GM12891 (cell line): ENCODE data around the gene COG1.

Experiments used
- DNase-seq: peaks from one replicate; pipeline ENCODE4 v3.0.0; 2011; ENCODE audit warnings: low spot score; ENCODE audit not compliant: insufficient read length
- FAIRE-seq: peaks from 2 replicates; lab custom pipeline; 2011; peaks lifted over from hg19 to GRCh38; lab: Jason Lieb, UNC
- PAX5 ChIP-seq: IDR thresholded peaks from 2 replicates; pipeline ENCODE4 v1.6.1; 2011; ENCODE audit warnings: low read length, moderate library complexity, mild to moderate bottlenecking; ENCODE audit not compliant: insufficient read depth, severe bottlenecking
- POLR2A ChIP-seq: IDR thresholded peaks from 2 replicates; pipeline ENCODE4 v1.6.1; 2011; ENCODE audit warnings: low read depth, low read length, control low read depth
- POLR2AphosphoS5 ChIP-seq: IDR thresholded peaks from 2 replicates; pipeline ENCODE4 v1.6.1; 2011; ENCODE audit warnings: low read depth, low read length, control low read depth
- POU2F2 ChIP-seq: IDR thresholded peaks from 2 replicates; pipeline ENCODE4 v1.6.1; 2011; ENCODE audit warnings: low read depth, mild to moderate bottlenecking, control low read depth, low read length, moderate library complexity
- SPI1 ChIP-seq: IDR thresholded peaks from 2 replicates; pipeline ENCODE4 v1.6.1; 2011; ENCODE audit warnings: low read depth, low read length, control low read depth
- TAF1 ChIP-seq: IDR thresholded peaks from 2 replicates; pipeline ENCODE4 v1.6.1; 2011; ENCODE audit warnings: low read depth, low read length, control low read depth

Gene COG1

DNA sequence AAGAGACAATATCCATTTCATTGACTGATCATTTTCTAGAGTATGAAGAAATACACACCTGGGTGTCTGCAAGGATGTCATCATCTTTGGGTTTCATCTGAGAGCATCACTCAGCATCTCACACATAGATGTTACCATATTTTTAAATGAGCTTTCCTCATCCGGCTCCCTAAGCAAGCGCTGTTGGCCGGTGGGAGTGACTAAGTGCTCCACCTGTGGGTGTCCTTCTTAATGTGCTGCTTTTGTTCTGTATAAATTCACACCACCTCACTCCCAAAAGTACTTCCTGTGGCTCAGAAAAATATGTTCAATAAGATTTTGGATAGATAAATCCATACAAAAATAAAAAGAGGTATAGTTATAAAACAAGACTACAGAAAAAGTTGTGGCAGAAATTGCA is 20.6 kb upstream of the COG1 start:
- FAIRE-seq: no peak
- TF ChIP-seq SPI1 (no peak), TAF1 (no peak), PAX5 (no peak), POU2F2 (no peak), POLR2AphosphoS5 (no peak), POLR2A (no peak)

DNA sequence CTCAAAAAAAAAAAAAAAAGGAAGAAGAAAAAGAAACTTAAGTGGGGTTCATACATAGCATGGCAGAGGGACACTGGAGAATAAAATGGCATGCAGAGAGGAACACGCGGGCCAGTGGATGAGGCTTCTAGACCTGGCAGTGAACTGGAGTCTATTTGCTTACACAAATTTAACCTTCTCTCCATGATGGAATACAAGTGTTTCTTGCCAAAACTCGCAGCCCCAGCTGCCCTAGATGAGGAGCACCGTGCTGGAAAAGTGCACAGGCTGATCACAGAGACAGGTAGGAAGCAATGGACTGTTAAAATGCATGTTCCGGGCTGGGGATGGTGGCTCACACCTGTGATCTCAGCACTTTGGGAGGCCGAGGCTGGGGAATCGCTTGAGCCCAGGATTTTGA is 18.7 kb upstream of the COG1 start:
- TF ChIP-seq POLR2A (no peak), TAF1 (no peak), PAX5 (no peak), SPI1 (no peak), POLR2AphosphoS5 (no peak), POU2F2 (no peak)
- DNase-seq (no peak), FAIRE-seq (no peak)

More for the DNA sequence above, 20.6 kb upstream of the COG1 start:
- DNase-seq: no peak

DNA sequence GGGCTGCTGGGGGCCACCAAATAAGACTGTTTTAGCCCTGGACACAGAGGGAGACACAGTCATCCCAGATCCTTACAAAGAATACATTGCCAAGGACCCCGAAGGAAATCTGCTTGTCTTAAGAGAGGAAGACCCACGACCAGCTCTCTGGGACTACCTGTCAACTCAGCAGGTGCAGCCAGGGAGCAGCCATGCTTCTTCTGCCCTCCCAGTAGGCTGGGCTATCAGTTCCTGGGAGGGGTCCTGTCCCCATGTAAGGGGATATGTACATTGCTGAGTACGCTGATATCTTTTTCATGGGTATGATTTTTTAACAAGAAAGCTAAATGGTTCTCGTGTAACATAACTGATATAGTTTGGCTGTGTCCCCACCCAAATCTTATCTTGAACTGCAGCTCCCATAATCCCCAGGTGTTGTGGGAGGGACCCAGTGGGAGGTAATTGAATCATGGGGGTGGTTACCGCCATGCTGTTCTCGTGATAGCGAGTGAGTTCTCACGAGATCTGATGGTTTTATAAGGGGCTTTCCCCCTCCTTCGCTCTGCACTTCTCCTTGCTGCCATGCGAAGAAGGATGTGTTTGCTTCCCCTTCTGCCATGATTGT is 16.8 kb upstream of the COG1 start:
- FAIRE-seq (no peak), DNase-seq (no peak)
- TF ChIP-seq POLR2AphosphoS5: no peak
- TF ChIP-seq POLR2A: no peak
- TF ChIP-seq POU2F2: no peak
- TF ChIP-seq PAX5: no peak
- TF ChIP-seq SPI1: no peak
- TF ChIP-seq TAF1: no peak

DNA sequence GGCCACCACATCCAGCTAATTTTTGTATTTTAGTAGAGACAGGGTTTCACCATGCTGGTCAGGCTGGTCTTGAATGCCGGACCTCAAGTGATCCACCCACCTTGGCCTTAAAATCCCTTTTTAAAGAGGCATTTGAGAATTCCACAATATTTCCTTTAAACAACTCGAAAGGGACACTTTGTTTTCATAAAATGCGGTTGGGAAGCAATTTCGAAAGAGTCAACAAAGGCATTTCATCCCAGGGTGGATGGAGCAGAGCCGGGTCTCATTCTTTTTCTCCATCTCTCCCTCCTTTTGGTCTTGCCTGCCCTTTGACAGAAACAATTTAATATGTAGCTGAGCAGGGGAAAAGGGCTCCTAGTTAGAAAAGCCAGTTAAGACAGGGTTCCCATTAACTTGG is 13.5 kb upstream of the COG1 start:
- no peak for FAIRE-seq
- DNase-seq: no peak

DNA sequence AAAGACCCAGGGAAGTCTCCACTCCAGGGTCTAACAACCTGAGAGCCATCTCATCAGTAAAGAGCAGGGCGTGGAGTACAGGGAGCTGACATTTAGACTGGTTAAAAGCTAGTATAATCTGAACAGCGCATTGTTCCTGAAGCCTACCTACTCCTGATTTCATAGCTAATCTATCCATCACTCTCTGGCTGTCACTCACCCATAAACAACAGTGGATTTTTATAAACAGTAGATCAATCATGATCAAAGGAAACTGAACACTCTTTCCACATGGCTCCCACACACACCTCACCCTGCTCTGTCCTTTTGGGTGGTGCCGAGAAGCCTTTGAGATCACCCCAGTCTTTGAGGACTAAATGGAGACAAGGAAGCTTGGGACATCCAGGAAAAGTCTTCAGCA is 13.0 kb upstream of the COG1 start:
- no peak for DNase-seq
- TF ChIP-seq PAX5 (no peak), POLR2A (no peak), POLR2AphosphoS5 (no peak), POU2F2 (no peak), SPI1 (no peak), TAF1 (no peak)
- no peak for FAIRE-seq

More for the DNA sequence above, 13.5 kb upstream of the COG1 start:
- TF ChIP-seq POU2F2 (no peak), POLR2AphosphoS5 (no peak), SPI1 (no peak), PAX5 (no peak), TAF1 (no peak), POLR2A (no peak)

DNA sequence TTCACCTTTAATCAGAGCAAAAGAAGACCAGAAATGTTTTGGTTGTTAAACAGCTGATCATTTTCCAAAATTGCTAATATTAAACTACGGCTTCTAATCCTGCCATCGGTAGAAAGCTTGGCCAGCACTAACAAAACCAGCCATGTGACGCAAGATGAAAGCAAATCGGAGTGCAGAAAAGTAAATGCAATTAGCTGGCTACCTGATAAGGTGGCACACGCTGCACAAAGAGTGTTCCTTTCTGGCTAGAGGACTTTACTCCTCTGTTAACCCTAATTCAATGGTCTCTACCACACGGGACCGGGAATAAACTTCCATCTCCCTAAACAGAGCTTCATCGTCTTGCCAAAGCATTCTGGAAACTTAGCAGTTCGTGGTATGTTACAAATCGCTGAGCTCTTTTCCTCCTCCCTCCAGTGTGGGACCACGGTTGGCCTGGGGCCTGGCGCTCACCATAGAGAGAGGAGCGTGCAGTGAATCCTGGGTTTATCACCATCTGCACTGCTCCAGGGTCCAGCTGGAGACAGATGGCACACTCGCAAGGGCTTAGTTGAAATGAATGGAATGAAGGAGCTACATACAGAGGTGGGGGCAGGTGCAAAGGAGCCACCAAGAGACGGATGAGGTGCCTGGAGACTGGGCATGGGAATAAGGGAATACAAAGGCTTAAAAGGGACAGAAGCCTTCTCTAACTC is 10.1 kb upstream of the COG1 start:
- DNase-seq: no peak
- no peak for FAIRE-seq
- TF ChIP-seq PAX5: no peak
- no peak for TF ChIP-seq POLR2AphosphoS5
- no peak for TF ChIP-seq POU2F2
- TF ChIP-seq TAF1: no peak
- no peak for TF ChIP-seq POLR2A
- TF ChIP-seq SPI1: no peak

DNA sequence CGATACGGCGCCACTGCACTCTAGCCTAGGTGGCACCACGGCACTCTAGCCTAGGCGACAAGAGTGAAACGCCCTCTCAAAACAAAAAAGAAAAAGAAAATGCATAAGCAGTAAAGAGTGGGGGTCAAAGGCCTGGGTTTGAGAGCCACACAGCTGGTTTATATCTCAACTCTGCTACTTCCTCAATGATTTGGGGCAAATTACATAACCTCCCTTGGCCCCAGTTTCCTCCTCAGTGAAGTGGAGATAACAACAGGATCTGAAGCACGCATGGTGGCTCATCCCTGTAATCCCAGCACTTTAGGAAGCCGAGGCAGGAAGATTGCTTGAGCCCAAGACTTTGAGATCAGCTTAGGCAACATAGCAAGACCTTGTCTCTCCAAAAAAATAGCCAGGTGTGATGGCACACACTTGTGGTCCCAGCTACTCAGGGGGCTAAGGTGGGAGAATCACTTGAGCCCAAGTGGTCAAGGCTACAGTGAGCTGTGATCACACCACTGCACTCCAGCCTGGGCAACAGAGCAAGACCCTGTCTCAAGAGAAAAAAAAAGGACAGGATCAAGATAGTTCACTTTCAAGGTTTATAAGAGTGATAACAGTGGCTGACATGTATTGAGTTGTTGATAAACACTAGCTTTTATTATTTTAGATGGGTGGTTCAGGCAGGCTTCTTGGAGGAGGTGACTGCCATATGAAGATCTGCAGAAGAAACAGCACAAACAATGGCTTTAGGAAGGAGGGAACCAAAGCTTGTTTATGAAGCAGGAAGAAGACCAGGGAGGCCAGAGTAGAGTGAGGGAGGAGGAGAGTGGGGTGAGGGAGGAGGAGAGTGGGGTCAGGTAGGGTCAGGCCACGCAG is 8.5 kb upstream of the COG1 start:
- DNase-seq (no peak), FAIRE-seq (no peak)
- TF ChIP-seq SPI1 (no peak), POLR2A (no peak), PAX5 (no peak), TAF1 (no peak), POLR2AphosphoS5 (no peak), POU2F2 (no peak)

DNA sequence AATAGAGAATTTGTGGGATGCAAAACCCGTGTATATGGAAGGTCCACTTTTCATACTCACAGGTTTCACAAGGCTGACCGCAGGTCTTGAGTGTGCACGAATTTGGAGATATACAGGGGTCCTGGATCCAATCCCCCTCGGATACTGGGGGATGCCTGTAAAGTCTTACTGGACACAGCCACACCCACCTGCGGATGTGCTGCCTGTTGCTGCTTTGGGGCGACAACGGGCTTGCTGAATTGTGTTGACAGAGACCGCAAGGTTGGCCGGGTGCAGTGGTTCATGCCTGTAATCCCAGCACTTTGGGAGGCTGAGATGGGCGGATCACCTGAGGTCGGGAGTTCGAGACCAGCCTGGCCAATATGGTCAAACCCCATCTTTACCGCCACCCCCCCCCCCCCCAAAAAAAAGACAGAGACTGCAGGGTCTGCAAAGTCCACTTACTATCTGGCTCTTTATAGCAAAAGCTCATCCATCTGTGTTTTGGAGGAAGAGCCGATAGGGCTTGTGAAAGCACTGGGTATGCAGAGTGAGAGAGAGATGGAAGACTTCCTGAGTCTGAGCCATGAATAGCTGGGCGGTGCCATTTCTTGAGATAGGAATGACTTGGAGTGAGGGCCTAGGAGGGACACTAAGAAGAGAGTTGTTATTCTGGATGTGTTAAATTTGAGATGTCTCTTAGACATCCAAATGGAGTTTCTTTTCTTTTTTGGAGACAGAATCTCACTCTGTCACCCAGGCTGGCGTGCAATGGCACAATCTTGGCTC is 6.4 kb upstream of the COG1 start:
- TF ChIP-seq POU2F2 (no peak), POLR2AphosphoS5 (no peak), PAX5 (no peak), SPI1 (no peak), TAF1 (no peak), POLR2A (no peak)
- FAIRE-seq (no peak), DNase-seq (no peak)

DNA sequence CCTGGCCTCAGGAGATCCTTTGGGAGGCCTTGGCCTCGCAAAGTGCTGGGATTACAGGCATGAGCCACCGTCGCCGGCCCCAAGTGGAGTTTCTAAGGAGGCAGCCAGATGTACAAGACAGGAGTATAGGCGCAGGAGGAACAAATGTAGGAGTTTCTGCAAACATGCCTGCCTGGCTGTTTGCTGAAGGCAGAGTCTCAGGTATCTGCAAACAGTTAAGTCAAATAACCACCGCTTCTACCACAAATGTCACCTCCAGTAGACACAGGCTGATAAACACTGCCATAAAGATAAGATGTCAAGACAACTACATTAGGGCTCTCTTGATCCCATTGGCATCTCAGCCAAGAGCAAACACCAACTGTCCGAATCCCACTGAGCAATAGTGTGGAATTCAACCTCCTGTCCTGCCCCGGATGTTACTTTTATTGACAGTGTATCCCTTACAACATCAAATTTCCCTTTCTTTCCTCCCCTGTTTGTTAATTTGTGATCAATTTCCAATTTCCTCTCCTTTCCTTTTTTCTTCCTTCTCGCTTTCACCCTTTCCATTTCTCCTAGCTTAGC is 5.6 kb upstream of the COG1 start:
- TF ChIP-seq POLR2AphosphoS5 (no peak), POU2F2 (no peak), TAF1 (no peak), POLR2A (no peak), PAX5 (no peak), SPI1 (no peak)
- no peak for FAIRE-seq

More for the DNA sequence above, 5.6 kb upstream of the COG1 start:
- no peak for DNase-seq
